ENCODE results near the gene CD22. TPM values are rescaled to one million over a fixed set of nuclear protein-coding genes. Genes with fewer than 3 reads are reported as not detected.

CD22 gene
- total and polyA plus RNA-seq, 2 donors (not counting 1 experiment from before 2014, with no cell fraction given): 692 to 1,437 TPM

DNA sequence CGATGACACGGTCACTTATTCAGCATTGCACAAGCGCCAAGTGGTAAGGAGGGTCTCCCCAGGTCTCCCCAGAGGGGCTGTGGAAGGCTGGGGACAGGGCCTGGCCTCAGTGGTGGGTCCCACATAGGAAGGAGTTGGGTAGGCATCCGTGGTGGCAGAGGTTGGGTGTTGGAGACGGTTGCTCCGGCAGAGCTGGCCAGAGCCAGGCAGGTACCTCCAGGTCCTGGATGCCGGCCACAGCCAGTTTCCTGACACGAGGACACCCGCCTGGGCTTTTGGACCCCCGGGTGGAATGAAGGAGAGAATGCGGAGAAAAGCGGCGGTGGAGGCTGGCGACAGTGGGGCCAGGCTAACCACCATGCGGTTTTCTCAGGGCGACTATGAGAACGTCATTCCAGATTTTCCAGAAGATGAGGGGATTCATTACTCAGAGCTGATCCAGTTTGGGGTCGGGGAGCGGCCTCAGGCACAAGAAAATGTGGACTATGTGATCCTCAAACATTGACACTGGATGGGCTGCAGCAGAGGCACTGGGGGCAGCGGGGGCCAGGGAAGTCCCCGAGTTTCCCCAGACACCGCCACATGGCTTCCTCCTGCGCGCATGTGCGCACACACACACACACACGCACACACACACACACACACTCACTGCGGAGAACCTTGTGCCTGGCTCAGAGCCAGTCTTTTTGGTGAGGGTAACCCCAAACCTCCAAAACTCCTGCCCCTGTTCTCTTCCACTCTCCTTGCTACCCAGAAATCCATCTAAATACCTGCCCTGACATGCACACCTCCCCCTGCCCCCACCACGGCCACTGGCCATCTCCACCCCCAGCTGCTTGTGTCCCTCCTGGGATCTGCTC, 17.4 kb downstream of the CD22 start:
- Histone ChIP-seq H3K4me1 (ENCODE audit: control insufficient read depth in 2 of 2, insufficient read depth in 2 of 2, low read length in 2 of 2) (peaks cover 79 to 94% of the 10 kb centered on the region in 2 donors), H3K9me3 (ENCODE audit: control extremely low read depth in 1 of 3, control insufficient read depth in 2 of 3, insufficient read depth in 1 of 3, low read length in 2 of 3) (peaks cover 0 to 10% (median 0%) of the 10 kb centered on the region in 3 donors), H3K27me3 (replicated peaks in 1 of 4; ENCODE audit: control extremely low read depth in 1 of 4, control insufficient read depth in 3 of 4, insufficient read depth in 4 of 4, low read length in 3 of 4) (no peaks in the 10 kb centered on the region), H3K79me2 (ENCODE audit: control insufficient read depth, insufficient read depth, low read length) (no peaks in the 10 kb centered on the region), H4K20me1 (ENCODE audit: control insufficient read depth, insufficient read depth, low read length, poor library complexity, severe bottlenecking) (peaks cover 49% of the 10 kb centered on the region), H3K27ac (ENCODE audit: low read length in 2 of 2) (peak overlapping the region; percentile 91 to 92), H3K36me3 (replicated peaks in 1 of 2; ENCODE audit: control extremely low read depth in 1 of 2, control insufficient read depth in 1 of 2, extremely low read depth in 1 of 2, insufficient read depth in 2 of 2, low read length in 1 of 2) (peaks cover 2 to 54% of the 10 kb centered on the region in 2 experiments), H2AFZ (ENCODE audit: insufficient read depth, low read depth, low read length, poor library complexity, severe bottlenecking) (no peak overlapping the region), H3K4me2 (replicated peaks; ENCODE audit: low read depth, low read length, poor library complexity, severe bottlenecking) (peak overlapping the region; percentile 65), H3K4me3 (ENCODE audit: control extremely low read depth in 1 of 5, extremely low read depth in 1 of 5, insufficient read depth in 1 of 5, low read depth in 2 of 5, low read length in 4 of 5) (peak overlapping the region in 1 of 5 experiments; percentile 12), H3K9ac (ENCODE audit: low read length) (peak overlapping the region; percentile 6)
- ATAC-seq (ENCODE audit: low read depth): peak; percentile 65
- peak overlapping the region; percentile 82 for H3K4me3 Mint-ChIP-seq
- POLR2A ChIA-PET: interaction anchor here (0.7 to 3.2 kb wide), 12 partner anchors 9 to 149 kb away, joined by 3 to 12 read pairs (median 4); partner anchors contain the start of gene CD22
- H3K27me3 Mint-ChIP-seq: no peaks in the 10 kb centered on the region
- H3K27ac Mint-ChIP-seq: peak overlapping the region; percentile 96
- CTCF ChIA-PET: interaction anchor here (1.0 to 13.5 kb wide), 13 partner anchors 10 to 149 kb away, joined by 3 to 234 read pairs (median 6); partner anchors contain the start of gene USF2
- H3K4me1 Mint-ChIP-seq: peaks cover 83% of the 10 kb centered on the region
- TF ChIP-seq, protein P1, sequence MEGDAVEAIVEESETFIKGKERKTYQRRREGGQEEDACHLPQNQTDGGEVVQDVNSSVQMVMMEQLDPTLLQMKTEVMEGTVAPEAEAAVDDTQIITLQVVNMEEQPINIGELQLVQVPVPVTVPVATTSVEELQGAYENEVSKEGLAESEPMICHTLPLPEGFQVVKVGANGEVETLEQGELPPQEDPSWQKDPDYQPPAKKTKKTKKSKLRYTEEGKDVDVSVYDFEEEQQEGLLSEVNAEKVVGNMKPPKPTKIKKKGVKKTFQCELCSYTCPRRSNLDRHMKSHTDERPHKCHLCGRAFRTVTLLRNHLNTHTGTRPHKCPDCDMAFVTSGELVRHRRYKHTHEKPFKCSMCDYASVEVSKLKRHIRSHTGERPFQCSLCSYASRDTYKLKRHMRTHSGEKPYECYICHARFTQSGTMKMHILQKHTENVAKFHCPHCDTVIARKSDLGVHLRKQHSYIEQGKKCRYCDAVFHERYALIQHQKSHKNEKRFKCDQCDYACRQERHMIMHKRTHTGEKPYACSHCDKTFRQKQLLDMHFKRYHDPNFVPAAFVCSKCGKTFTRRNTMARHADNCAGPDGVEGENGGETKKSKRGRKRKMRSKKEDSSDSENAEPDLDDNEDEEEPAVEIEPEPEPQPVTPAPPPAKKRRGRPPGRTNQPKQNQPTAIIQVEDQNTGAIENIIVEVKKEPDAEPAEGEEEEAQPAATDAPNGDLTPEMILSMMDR (IDR thresholded peaks at IDR 0.05): no peak
- TF ChIP-seq EZH2 (IDR thresholded peaks at IDR 0.05; ENCODE audit: borderline replicate concordance, insufficient read depth, low read depth, low read length, poor library complexity, severe bottlenecking): no peak
- intact Hi-C loops (cut with micrococcal nuclease): loop anchor here (1.0 to 10.0 kb wide), 7 partner anchors 16 to 368 kb away; partner anchors contain the start of genes HAMP and KMT2B
- H3K9me3 Mint-ChIP-seq (ENCODE audit: insufficient read depth): no peaks in the 10 kb centered on the region
- WGBS (ENCODE audit: insufficient coverage): 46% methylated on average over 26 of the region's 28 CpGs
- peak; percentile 91 for DNase-seq
